ENCODE data around the gene TMEM259. TPM values are rescaled to one million over a fixed set of nuclear protein-coding genes. Genes with fewer than 3 reads are reported as not detected.

TMEM259 gene
- total RNA-seq, 2 experiments from 2014 or later: 181 TPM

DNA sequence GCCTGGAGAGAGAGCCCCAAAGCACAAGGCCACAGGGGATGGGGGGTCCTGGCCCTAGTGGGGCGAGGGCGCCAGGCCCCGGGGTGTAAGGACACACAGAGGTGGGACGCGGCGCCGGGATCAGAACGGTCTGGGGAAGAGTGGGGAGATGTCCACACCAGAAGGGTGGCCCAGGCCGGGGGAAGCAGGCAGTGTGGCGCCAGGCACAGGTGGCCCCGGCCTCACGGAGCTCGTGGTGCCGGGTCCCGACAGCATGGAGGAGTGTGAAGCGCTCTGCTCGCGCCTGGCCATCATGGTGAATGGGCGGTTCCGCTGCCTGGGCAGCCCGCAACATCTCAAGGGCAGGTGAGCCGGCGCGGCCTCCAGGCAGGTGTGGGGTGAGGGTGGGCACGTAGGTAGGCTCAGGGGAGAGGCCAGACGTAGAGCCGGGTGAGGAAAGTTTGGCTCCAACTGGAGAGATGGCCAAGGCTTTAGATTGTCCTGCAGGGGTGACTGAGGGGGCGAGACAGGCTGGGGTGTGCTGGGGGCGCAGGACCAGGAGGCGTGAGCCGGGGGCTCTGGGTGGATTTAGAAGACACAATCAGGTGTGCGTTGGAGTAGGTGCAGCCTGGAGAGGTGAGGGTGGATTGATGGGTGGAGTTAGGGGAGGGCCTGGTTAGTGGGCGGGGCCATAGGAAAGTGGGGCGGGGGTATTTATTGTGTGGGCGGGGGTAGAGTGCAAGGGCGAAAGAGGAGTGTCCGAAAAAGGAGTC lies 43.2 kb upstream of the TMEM259 start:
- Mint-ChIP-seq H3K4me1 (peaks cover 37% of the 10 kb centered on the region), H3K36me3 (ENCODE audit: low read depth) (peaks cover 12% of the 10 kb centered on the region), H3K9me3 (no peaks in the 10 kb centered on the region), H3K4me3 (no peak overlapping the region), H3K27ac (no peak overlapping the region), H3K27me3 (no peaks in the 10 kb centered on the region)
- ChIA-PET CTCF (interaction anchor here (0.6 to 4.6 kb wide), 13 partner anchors 9 to 176 kb away, joined by 3 to 56 read pairs (median 4); no protein-coding TSS in a partner anchor), POLR2A (interaction anchor here (0.8 to 6.0 kb wide), 8 partner anchors 19 to 150 kb away, joined by 3 to 334 read pairs (median 5); partner anchors contain the start of genes CNN2, RNU6-2 and WDR18)
- no peak for DNase-seq

DNA sequence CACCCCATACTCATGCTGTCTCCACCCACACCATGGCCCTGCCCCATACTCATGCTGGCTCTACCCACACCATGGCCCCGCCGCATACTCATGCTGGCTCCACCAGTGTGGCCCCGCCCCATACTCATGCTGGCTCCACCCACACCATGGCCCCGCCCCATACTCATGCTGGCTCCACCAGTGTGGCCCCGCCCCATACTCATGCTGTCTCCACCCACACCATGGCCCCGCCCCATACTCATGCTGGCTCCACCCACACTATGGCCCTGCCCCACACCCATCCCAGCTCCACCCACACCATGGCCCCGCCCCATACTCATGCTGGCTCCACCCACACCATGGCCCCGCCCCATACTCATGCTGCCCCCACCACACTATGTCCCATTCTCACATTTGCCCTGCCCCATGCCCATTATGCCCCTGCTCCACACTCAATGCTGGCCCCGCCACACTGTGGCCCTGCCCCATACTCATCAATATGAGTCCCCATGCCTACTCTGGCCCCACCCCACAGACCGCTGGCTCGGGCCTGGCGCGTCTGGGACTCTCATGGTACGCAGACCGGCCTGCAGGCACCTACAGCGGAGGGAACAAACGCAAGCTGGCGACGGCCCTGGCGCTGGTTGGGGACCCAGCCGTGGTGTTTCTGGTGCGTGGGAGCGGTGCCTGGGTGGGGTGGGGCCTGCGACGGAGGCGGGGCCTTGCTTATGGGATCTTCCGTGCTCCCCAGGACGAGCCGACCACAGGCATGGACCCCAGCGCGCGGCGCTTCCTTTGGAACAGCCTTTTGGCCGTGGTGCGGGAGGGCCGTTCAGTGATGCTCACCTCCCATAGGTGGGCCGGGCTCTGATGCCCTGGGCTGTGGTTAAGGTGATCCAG lies 42.3 kb upstream of the TMEM259 start:
- ChIA-PET CTCF (interaction anchor here (0.8 to 4.6 kb wide), 4 partner anchors 12 to 151 kb away, joined by 3 to 56 read pairs (median 4); no protein-coding TSS in a partner anchor), POLR2A (interaction anchor here (1.1 kb wide), 1 partner anchor 16 kb away, joined by 4 read pairs; no protein-coding TSS in a partner anchor)
- Mint-ChIP-seq H3K4me3 (no peak overlapping the region), H3K27ac (no peak overlapping the region), H3K36me3 (ENCODE audit: low read depth) (peaks cover 5% of the 10 kb centered on the region), H3K27me3 (no peaks in the 10 kb centered on the region), H3K4me1 (peaks cover 37% of the 10 kb centered on the region), H3K9me3 (no peaks in the 10 kb centered on the region)
- DNase-seq: peak; percentile 83

DNA sequence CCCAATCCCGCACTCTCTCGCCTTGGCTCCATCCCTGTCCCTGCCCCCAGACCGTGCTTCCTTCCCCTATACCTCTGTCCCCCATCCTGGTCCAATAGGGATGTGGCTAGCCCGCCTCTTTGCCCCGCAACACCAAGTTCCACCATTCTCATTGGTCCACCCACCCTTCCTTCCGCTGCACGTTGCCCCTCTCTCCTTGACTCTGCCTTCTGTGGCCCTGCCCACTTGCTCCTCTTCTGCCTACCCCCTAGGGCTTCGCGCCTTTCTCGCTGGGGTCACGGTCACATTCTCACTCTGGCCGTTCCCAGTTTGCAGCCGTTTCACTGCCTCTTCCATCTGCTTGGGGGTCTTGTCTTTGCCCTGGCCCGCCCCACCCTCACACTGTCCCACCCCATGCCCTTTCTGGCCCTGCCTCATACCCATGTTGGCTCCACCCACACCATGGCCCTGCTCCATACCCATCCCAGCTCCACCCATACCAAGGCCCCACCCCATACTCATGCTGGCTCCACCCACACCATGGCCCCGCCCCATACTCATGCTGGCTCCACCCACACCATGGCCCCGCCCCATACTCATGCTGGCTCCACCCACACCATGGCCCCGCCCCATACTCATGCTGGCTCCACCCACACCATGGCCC lies 41.6 kb upstream of the TMEM259 start:
- Mint-ChIP-seq H3K36me3 (ENCODE audit: low read depth) (peaks cover 3% of the 10 kb centered on the region), H3K4me1 (peaks cover 43% of the 10 kb centered on the region), H3K27ac (no peak overlapping the region), H3K27me3 (no peaks in the 10 kb centered on the region), H3K4me3 (no peak overlapping the region), H3K9me3 (no peaks in the 10 kb centered on the region)
- DNase-seq: no peak
- ChIA-PET CTCF (interaction anchor here (0.8 to 1.3 kb wide), 3 partner anchors 13 to 152 kb away, joined by 3 to 6 read pairs (median 3); no protein-coding TSS in a partner anchor), POLR2A (interaction anchor here (1.1 kb wide), 1 partner anchor 17 kb away, joined by 4 read pairs; no protein-coding TSS in a partner anchor)

DNA sequence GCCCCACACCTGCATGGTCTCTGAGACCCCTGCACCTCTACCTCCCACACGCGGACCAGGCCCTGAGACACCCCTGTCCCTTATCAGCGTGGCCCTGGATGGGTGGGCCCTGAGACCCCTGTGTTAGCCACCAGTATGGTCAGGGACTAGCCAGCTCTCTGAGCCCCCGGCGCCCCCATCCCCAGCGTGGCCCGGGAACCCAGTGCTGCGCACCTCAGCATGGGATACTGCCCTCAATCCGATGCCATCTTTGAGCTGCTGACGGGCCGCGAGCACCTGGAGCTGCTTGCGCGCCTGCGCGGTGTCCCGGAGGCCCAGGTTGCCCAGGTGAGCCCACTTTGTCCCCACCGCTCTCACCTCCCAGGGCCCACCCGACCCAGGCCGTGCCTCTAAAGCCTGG lies 41.1 kb upstream of the TMEM259 start:
- Mint-ChIP-seq H3K36me3 (ENCODE audit: low read depth) (peaks cover 8% of the 10 kb centered on the region), H3K4me3 (no peak overlapping the region), H3K9me3 (no peaks in the 10 kb centered on the region), H3K27me3 (no peaks in the 10 kb centered on the region), H3K27ac (no peak overlapping the region), H3K4me1 (peaks cover 49% of the 10 kb centered on the region)
- POLR2A ChIA-PET: interaction anchor here (1.1 kb wide), 1 partner anchor 17 kb away, joined by 4 read pairs; no protein-coding TSS in a partner anchor
- DNase-seq: no peak
- CTCF ChIA-PET: interaction anchor here (0.8 to 1.3 kb wide), 3 partner anchors 13 to 152 kb away, joined by 3 to 6 read pairs (median 3); no protein-coding TSS in a partner anchor

DNA sequence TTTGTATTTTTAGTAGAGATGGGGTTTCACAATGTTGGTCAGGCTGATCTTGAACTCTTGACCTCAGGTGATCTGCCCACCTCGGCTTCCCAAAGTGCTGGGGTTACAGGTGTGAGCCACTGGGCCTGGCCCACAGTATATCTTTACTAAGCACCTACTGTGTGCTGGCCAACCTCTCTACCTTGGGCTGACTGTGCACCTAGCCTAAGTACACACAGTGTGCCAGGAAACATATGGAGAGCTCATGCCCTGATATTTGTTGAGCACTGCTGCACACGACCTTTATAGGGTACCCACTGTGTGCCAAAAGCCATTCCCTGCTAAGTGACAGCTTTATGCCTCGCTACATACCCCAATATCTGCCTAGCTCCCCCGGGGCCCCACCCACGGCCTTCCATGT lies 39.8 kb upstream of the TMEM259 start:
- Mint-ChIP-seq H3K36me3 (ENCODE audit: low read depth) (peaks cover 17% of the 10 kb centered on the region), H3K4me3 (no peak overlapping the region), H3K27ac (no peak overlapping the region), H3K4me1 (peaks cover 38% of the 10 kb centered on the region), H3K9me3 (no peaks in the 10 kb centered on the region), H3K27me3 (no peaks in the 10 kb centered on the region)
- DNase-seq: no peak
- POLR2A ChIA-PET: no interaction called here
- CTCF ChIA-PET: no interaction called here

DNA sequence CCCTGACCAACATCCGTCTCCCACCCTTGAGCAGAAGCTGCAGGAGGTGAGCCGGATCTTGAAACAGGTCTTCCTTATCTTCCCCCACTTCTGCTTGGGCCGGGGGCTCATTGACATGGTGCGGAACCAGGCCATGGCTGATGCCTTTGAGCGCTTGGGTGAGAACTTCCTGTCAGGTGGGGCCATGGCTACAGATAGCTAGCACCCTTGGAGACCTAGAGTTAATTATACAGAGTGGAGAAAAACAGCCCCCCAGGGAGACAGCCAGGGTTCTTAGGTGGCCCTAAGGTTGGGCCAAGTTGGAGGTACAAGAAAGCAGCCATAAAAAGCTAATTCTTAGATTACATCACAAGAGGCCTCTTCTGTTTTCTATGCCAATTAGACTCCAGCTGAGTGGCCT lies 37.2 kb upstream of the TMEM259 start:
- CTCF ChIA-PET: interaction anchor here (0.9 to 1.3 kb wide), 3 partner anchors 21 to 134 kb away, joined by 3 to 5 read pairs (median 5); no protein-coding TSS in a partner anchor
- no peak for DNase-seq
- H3K27ac Mint-ChIP-seq: no peak overlapping the region

DNA sequence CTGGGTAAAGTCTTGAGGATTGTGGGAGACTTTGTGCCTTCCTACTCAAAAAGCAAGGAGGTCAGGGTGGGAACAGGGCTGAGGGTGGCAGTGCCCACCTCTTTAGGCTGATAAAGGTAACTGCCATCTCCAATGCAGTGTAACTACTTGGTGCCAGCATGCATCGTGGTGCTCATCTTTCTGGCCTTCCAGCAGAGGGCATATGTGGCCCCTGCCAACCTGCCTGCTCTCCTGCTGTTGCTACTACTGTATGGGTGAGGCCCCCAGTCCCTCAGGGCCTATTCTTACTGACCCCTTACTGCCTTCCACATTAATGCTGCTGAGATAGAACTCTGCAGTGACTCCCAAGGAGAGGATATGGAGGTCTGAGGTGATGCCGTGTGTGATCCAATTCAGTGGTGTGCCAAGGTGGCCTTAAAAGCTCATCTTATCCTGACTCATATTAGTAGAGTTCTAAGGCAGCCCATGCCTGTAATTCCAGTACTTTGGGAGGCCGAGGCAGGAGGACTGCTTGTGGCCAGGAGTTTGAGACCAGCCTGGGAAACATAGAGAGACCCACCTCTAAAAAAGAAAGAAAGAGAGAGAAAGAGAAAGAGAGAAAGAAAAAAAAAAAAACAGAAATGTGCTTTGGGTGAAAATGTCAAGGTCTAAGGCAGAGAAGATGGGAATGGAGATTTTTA lies 36.4 kb upstream of the TMEM259 start:
- POLR2A ChIA-PET: interaction anchor here (0.5 to 3.0 kb wide), 7 partner anchors 10 to 37 kb away, joined by 3 to 17 read pairs (median 4); partner anchors contain the start of genes ARHGAP45, RNU6-2 and TMEM259
- no peaks in the 10 kb centered on the region for H3K9me3 Mint-ChIP-seq
- H3K36me3 Mint-ChIP-seq (ENCODE audit: low read depth): peaks cover 15% of the 10 kb centered on the region

More for the DNA sequence above, 37.2 kb upstream of the TMEM259 start:
- POLR2A ChIA-PET: interaction anchor here (0.8 to 3.0 kb wide), 6 partner anchors 9 to 73 kb away, joined by 3 to 17 read pairs (median 6); partner anchors contain the start of gene ARHGAP45
- H3K9me3 Mint-ChIP-seq: no peaks in the 10 kb centered on the region
- peaks cover 16% of the 10 kb centered on the region for H3K4me1 Mint-ChIP-seq
- H3K36me3 Mint-ChIP-seq (ENCODE audit: low read depth): peaks cover 15% of the 10 kb centered on the region
- H3K4me3 Mint-ChIP-seq: no peak overlapping the region
- H3K27me3 Mint-ChIP-seq: no peaks in the 10 kb centered on the region

DNA sequence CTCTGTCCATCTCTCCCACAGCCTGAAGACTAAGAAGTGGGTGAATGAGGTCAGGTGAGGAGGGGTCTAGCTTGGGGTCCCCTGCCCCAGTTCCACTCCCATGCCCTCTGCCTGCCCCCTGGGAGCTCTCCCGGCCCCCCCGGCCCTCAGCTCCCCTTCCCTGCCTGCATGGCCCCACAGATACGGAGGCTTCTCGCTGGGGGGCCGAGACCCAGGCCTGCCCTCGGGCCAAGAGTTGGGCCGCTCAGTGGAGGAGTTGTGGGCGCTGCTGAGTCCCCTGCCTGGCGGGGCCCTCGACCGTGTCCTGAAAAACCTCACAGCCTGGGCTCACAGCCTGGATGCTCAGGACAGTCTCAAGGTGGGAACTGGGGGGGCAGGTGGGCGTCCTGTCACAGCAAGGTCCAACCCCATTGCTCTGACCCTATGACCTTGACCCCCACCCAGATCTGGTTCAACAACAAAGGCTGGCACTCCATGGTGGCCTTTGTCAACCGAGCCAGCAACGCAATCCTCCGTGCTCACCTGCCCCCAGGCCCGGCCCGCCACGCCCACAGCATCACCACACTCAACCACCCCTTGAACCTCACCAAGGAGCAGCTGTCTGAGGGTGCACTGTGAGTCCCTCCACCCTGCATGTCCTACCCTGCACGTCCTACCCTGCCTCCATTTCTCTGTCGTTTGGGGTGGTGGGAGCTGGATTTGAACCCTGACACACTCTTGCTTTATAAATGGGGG lies 35.1 kb upstream of the TMEM259 start:
- no peak for DNase-seq
- Mint-ChIP-seq H3K9me3 (no peaks in the 10 kb centered on the region), H3K27ac (no peak overlapping the region), H3K4me3 (no peak overlapping the region), H3K27me3 (no peaks in the 10 kb centered on the region), H3K36me3 (ENCODE audit: low read depth) (peaks cover 19% of the 10 kb centered on the region), H3K4me1 (peaks cover 23% of the 10 kb centered on the region)
- POLR2A ChIA-PET: interaction anchor here (0.8 to 3.0 kb wide), 4 partner anchors 15 to 38 kb away, joined by 3 to 16 read pairs (median 3); no protein-coding TSS in a partner anchor
- CTCF ChIA-PET: interaction anchor here (0.7 to 1.1 kb wide), 2 partner anchors 9 to 137 kb away, joined by 3 to 4 read pairs; no protein-coding TSS in a partner anchor

More for the DNA sequence above, 36.4 kb upstream of the TMEM259 start:
- Mint-ChIP-seq H3K4me1 (peaks cover 19% of the 10 kb centered on the region), H3K27me3 (no peaks in the 10 kb centered on the region), H3K4me3 (no peak overlapping the region), H3K27ac (peak overlapping the region; percentile 68)
- peak; percentile 62 for DNase-seq
- CTCF ChIA-PET: interaction anchor here (0.6 to 1.3 kb wide), 8 partner anchors 17 to 136 kb away, joined by 3 to 5 read pairs (median 3); partner anchors contain the start of gene GRIN3B

DNA sequence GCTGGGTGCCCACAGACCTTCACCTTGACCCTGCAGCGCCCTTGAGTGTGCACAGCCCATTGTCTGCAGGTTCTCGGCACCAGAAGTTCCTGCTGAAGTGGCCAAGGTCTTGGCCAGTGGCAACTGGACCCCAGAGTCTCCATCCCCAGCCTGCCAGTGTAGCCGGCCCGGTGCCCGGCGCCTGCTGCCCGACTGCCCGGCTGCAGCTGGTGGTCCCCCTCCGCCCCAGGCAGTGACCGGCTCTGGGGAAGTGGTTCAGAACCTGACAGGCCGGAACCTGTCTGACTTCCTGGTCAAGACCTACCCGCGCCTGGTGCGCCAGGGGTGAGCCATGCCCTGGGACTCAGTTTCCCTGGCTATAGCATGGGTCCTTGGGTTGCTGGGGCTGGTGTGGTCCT lies 34.1 kb upstream of the TMEM259 start:
- H3K4me3 Mint-ChIP-seq: no peak overlapping the region
- DNase-seq: no peak
- POLR2A ChIA-PET: interaction anchor here (1.1 to 2.5 kb wide), 2 partner anchors 12 to 29 kb away, joined by 3 to 7 read pairs; partner anchors contain the start of gene ARHGAP45
- H3K4me1 Mint-ChIP-seq: peaks cover 23% of the 10 kb centered on the region
- H3K36me3 Mint-ChIP-seq (ENCODE audit: low read depth): peaks cover 19% of the 10 kb centered on the region
- no peak overlapping the region for H3K27ac Mint-ChIP-seq
- CTCF ChIA-PET: interaction anchor here (1.1 kb wide), 1 partner anchor 10 kb away, joined by 4 read pairs; no protein-coding TSS in a partner anchor
- H3K27me3 Mint-ChIP-seq: no peaks in the 10 kb centered on the region
- H3K9me3 Mint-ChIP-seq: no peaks in the 10 kb centered on the region

DNA sequence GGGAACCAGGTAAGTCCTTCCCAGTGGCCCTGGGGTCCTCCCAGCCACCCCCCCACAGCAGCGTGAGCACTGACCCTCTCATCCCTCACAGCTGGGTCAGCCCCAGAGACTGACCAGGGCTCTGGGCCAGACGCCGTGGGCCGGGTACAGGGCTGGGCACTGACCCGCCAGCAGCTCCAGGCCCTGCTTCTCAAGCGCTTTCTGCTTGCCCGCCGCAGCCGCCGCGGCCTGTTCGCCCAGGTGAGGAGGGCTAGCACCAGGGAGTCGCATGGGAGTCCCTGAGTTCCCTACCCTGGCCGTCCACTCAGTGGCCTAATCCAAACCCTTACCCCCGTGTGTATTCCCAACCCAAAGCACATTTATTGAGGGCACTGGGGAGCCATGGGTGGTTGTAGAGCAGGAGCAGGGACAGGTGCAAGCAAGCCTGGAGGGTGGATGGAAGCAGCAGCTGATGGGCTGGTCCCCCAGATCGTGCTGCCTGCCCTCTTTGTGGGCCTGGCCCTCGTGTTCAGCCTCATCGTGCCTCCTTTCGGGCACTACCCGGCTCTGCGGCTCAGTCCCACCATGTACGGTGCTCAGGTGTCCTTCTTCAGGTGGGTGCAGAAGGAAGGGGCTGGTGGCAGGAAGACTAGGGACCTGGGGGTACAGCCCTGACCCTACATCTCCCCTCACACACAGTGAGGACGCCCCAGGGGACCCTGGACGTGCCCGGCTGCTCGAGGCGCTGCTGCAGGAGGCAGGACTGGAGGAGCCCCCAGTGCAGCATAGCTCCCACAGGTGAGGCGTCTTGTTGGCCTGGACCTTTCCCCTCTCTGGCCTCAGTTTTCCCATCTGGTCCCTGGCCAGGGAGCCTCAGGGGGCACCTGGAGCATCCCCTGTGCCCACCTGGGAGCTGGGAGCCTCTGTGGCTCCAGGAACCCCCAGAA lies 33.4 kb upstream of the TMEM259 start:
- Mint-ChIP-seq H3K27me3 (no peaks in the 10 kb centered on the region), H3K4me1 (peaks cover 23% of the 10 kb centered on the region), H3K4me3 (no peak overlapping the region), H3K36me3 (ENCODE audit: low read depth) (peaks cover 19% of the 10 kb centered on the region), H3K27ac (no peak overlapping the region), H3K9me3 (no peaks in the 10 kb centered on the region)
- DNase-seq: no peak
- ChIA-PET POLR2A (interaction anchor here (1.1 to 2.5 kb wide), 5 partner anchors 13 to 33 kb away, joined by 3 to 8 read pairs (median 4); partner anchors contain the start of genes ABCA7, ARHGAP45 and RNU6-2), CTCF (interaction anchor here (1.1 kb wide), 1 partner anchor 10 kb away, joined by 4 read pairs; no protein-coding TSS in a partner anchor)
